ENCODE data around the gene IL16. TPM values are rescaled to one million over a fixed set of nuclear protein-coding genes. Genes with fewer than 3 reads are reported as not detected.
"Not testable (repeated sequence)": the region's sequence is repeated elsewhere in the genome, so short reads cannot be mapped to it uniquely, and the experiment has no call there.

The IL16 gene
- total RNA-seq, 2 experiments from 2014 or later, result 58.8 to 63.1 TPM

GRCh38 chr15:81191701-81192100 is 5.0 kb upstream of the IL16 start:
- intact Hi-C loops (cut with micrococcal nuclease), result loop anchor here (5.0 kb wide), 1 partner anchor 221 kb away; no protein-coding TSS in a partner anchor
- Mint-ChIP-seq H3K27me3 (peaks cover 11% of the 10 kb centered on the region), H3K27ac (no peak overlapping the region), H3K4me1 (ENCODE audit: low read depth) (no peaks in the 10 kb centered on the region), H3K36me3 (no peaks in the 10 kb centered on the region), H3K9me3 (no peaks in the 10 kb centered on the region), H3K4me3 (no peak overlapping the region)
- POLR2A ChIA-PET, result no interaction called here
- CTCF ChIA-PET, result interaction anchor here (1.1 kb wide), 1 partner anchor 74 kb away, joined by 3 read pairs; no protein-coding TSS in a partner anchor
- DNase-seq, result no peak

- Mint-ChIP-seq H3K4me1 (ENCODE audit: low read depth) (no peaks in the 10 kb centered on the region), H3K27me3 (peaks cover 10% of the 10 kb centered on the region), H3K27ac (no peak overlapping the region), H3K4me3 (no peak overlapping the region), H3K36me3 (no peaks in the 10 kb centered on the region), H3K9me3 (no peaks in the 10 kb centered on the region)
- ChIA-PET POLR2A (no interaction called here), CTCF (interaction anchor here (1.0 kb wide), 1 partner anchor 71 kb away, joined by 3 read pairs; no protein-coding TSS in a partner anchor)
- DNase-seq, result no peak
- intact Hi-C loops (cut with micrococcal nuclease), result loop anchor here (5.0 kb wide), 1 partner anchor 218 kb away; no protein-coding TSS in a partner anchor
These were observed 2.0 kb upstream of the IL16 start for GRCh38 chr15:81194723-81195122.

GRCh38 chr15:81195339-81195864 is 1.3 kb upstream of the IL16 start:
- H3K36me3 Mint-ChIP-seq, result no peaks in the 10 kb centered on the region
- ChIA-PET CTCF (no interaction called here), POLR2A (no interaction called here)
- no peak overlapping the region for H3K4me3 Mint-ChIP-seq
- H3K27me3 Mint-ChIP-seq, result peaks cover 10% of the 10 kb centered on the region
- H3K27ac Mint-ChIP-seq, result no peak overlapping the region
- no peaks in the 10 kb centered on the region for H3K4me1 Mint-ChIP-seq (ENCODE audit: low read depth)
- DNase-seq, result no peak
- no peaks in the 10 kb centered on the region for H3K9me3 Mint-ChIP-seq
- intact Hi-C loops (cut with micrococcal nuclease), result no loop called here

GRCh38 chr15:81197255-81197630 is 564 bp downstream of the IL16 start:
- Mint-ChIP-seq H3K9me3 (no peaks in the 10 kb centered on the region), H3K36me3 (no peaks in the 10 kb centered on the region), H3K27ac (no peak overlapping the region), H3K4me3 (no peak overlapping the region), H3K27me3 (peaks cover 8% of the 10 kb centered on the region), H3K4me1 (ENCODE audit: low read depth) (no peaks in the 10 kb centered on the region)
- ChIA-PET POLR2A (no interaction called here), CTCF (no interaction called here)
- intact Hi-C loops (cut with micrococcal nuclease), result no loop called here
- no peak for DNase-seq

GRCh38 chr15:81197688-81198281 is 1.1 kb downstream of the IL16 start:
- Mint-ChIP-seq H3K4me3 (no peak overlapping the region), H3K9me3 (no peaks in the 10 kb centered on the region), H3K36me3 (no peaks in the 10 kb centered on the region), H3K27ac (no peak overlapping the region), H3K27me3 (peaks cover 6% of the 10 kb centered on the region), H3K4me1 (ENCODE audit: low read depth) (no peaks in the 10 kb centered on the region)
- ChIA-PET CTCF (no interaction called here), POLR2A (no interaction called here)
- intact Hi-C loops (cut with micrococcal nuclease), result no loop called here
- DNase-seq, result no peak

GRCh38 chr15:81199031-81199779 is 2.5 kb downstream of the IL16 start:
- intact Hi-C loops (cut with micrococcal nuclease), result no loop called here
- Mint-ChIP-seq H3K4me3 (no peak overlapping the region), H3K4me1 (ENCODE audit: low read depth) (no peaks in the 10 kb centered on the region), H3K9me3 (no peaks in the 10 kb centered on the region), H3K27ac (no peak overlapping the region), H3K36me3 (no peaks in the 10 kb centered on the region), H3K27me3 (peaks cover 3% of the 10 kb centered on the region)
- ChIA-PET CTCF (no interaction called here), POLR2A (no interaction called here)
- DNase-seq, result no peak

- ChIA-PET POLR2A (no interaction called here), CTCF (no interaction called here)
- no peaks in the 10 kb centered on the region for H3K36me3 Mint-ChIP-seq
- H3K4me3 Mint-ChIP-seq, result no peak overlapping the region
- H3K27ac Mint-ChIP-seq, result no peak overlapping the region
- H3K4me1 Mint-ChIP-seq (ENCODE audit: low read depth), result no peaks in the 10 kb centered on the region
- H3K9me3 Mint-ChIP-seq, result peaks cover 8% of the 10 kb centered on the region
- DNase-seq, result no peak
- H3K27me3 Mint-ChIP-seq, result peaks cover 2% of the 10 kb centered on the region
- intact Hi-C loops (cut with micrococcal nuclease), result no loop called here
These were observed 9.3 kb downstream of the IL16 start for GRCh38 chr15:81206018-81206417.

GRCh38 chr15:81207987-81208386 is 11.3 kb downstream of the IL16 start:
- H3K36me3 Mint-ChIP-seq; H3K4me3 Mint-ChIP-seq; CTCF ChIA-PET; H3K27me3 Mint-ChIP-seq; POLR2A ChIA-PET; H3K4me1 Mint-ChIP-seq (ENCODE audit: low read depth); H3K27ac Mint-ChIP-seq; H3K9me3 Mint-ChIP-seq; intact Hi-C loops (cut with micrococcal nuclease); DNase-seq: not testable (repeated sequence)

GRCh38 chr15:81209635-81210034 is 13.0 kb downstream of the IL16 start:
- ChIA-PET CTCF (no interaction called here), POLR2A (no interaction called here)
- no peak overlapping the region for H3K27ac Mint-ChIP-seq
- no peak for DNase-seq
- no peak overlapping the region for H3K4me3 Mint-ChIP-seq
- intact Hi-C loops (cut with micrococcal nuclease), result no loop called here
- peaks cover 10% of the 10 kb centered on the region for H3K27me3 Mint-ChIP-seq
- H3K9me3 Mint-ChIP-seq, result peaks cover 22% of the 10 kb centered on the region
- no peaks in the 10 kb centered on the region for H3K4me1 Mint-ChIP-seq (ENCODE audit: low read depth)
- peaks cover 3% of the 10 kb centered on the region for H3K36me3 Mint-ChIP-seq

GRCh38 chr15:81211376-81211775 is 14.7 kb downstream of the IL16 start:
- intact Hi-C loops (cut with micrococcal nuclease), result no loop called here
- Mint-ChIP-seq H3K27me3 (peaks cover 15% of the 10 kb centered on the region), H3K4me3 (no peak overlapping the region), H3K9me3 (peaks cover 30% of the 10 kb centered on the region), H3K27ac (no peak overlapping the region), H3K36me3 (peaks cover 3% of the 10 kb centered on the region), H3K4me1 (ENCODE audit: low read depth) (no peaks in the 10 kb centered on the region)
- DNase-seq, result no peak
- POLR2A ChIA-PET, result no interaction called here
- CTCF ChIA-PET, result no interaction called here

GRCh38 chr15:81213982-81214381 is 17.3 kb downstream of the IL16 start:
- Mint-ChIP-seq H3K4me1 (ENCODE audit: low read depth) (no peaks in the 10 kb centered on the region), H3K4me3 (no peak overlapping the region), H3K27me3 (peaks cover 15% of the 10 kb centered on the region), H3K27ac (no peak overlapping the region), H3K36me3 (peaks cover 3% of the 10 kb centered on the region), H3K9me3 (peaks cover 22% of the 10 kb centered on the region)
- no peak for DNase-seq
- intact Hi-C loops (cut with micrococcal nuclease), result no loop called here
- CTCF ChIA-PET, result no interaction called here
- POLR2A ChIA-PET, result no interaction called here

GRCh38 chr15:81215531-81215930 is 18.9 kb downstream of the IL16 start:
- Mint-ChIP-seq H3K27ac (no peak overlapping the region), H3K4me3 (no peak overlapping the region), H3K4me1 (ENCODE audit: low read depth) (no peaks in the 10 kb centered on the region), H3K9me3 (peaks cover 22% of the 10 kb centered on the region), H3K27me3 (peaks cover 18% of the 10 kb centered on the region), H3K36me3 (peaks cover 3% of the 10 kb centered on the region)
- CTCF ChIA-PET, result interaction anchor here (1.4 kb wide), 1 partner anchor 51 kb away, joined by 5 read pairs; no protein-coding TSS in a partner anchor
- POLR2A ChIA-PET, result no interaction called here
- intact Hi-C loops (cut with micrococcal nuclease), result no loop called here
- DNase-seq, result no peak

- Mint-ChIP-seq H3K4me1 (ENCODE audit: low read depth) (no peaks in the 10 kb centered on the region), H3K27me3 (peaks cover 18% of the 10 kb centered on the region), H3K36me3 (peaks cover 3% of the 10 kb centered on the region), H3K9me3 (peaks cover 22% of the 10 kb centered on the region), H3K27ac (no peak overlapping the region), H3K4me3 (no peak overlapping the region)
- intact Hi-C loops (cut with micrococcal nuclease), result no loop called here
- DNase-seq, result no peak
- ChIA-PET POLR2A (no interaction called here), CTCF (no interaction called here)
These were observed 19.3 kb downstream of the IL16 start for GRCh38 chr15:81215983-81216382.
